ENCODE measurements around the gene GNAI2. TPM values are rescaled to one million over a fixed set of nuclear protein-coding genes. Genes with fewer than 3 reads are reported as not detected.
"Not testable (repeated sequence)": the region's sequence is repeated elsewhere in the genome, so short reads cannot be mapped to it uniquely, and the experiment has no call there.

Gene GNAI2
- total RNA-seq, 1 experiment from 2014 or later: 151 TPM

GRCh38 chr3:50278880-50279224 lies 42.8 kb downstream of the GNAI2 start, which contains the start of gene LSMEM2:
LSMEM2 (plus strand) TSS chr3:50279087; CDS start chr3:50279114, 27 bp downstream.
- H2AFZ ChIP-seq (ENCODE audit: low read length): no peak within 1 kb of the TSS
- no peak for DNase-seq
- H3K4me2 ChIP-seq (ENCODE audit: low read depth, low read length, poor library complexity, severe bottlenecking): no peak within 1 kb of the TSS
- H3K9ac ChIP-seq (ENCODE audit: low read length): no peak within 1 kb of the TSS
- no peaks in the 10 kb centered on the region for H3K4me1 ChIP-seq (ENCODE audit: low read length)
- H3K9me2 ChIP-seq (replicated peaks; ENCODE audit: insufficient read depth, low read length): no peaks in the 10 kb centered on the region
- H4K20me1 ChIP-seq (ENCODE audit: insufficient read depth, low read depth, low read length): no peaks in the 10 kb centered on the region
- H3K9me3 ChIP-seq (ENCODE audit: low read length): no peaks in the 10 kb centered on the region
- H3K79me2 ChIP-seq (ENCODE audit: low read length): no peaks in the 10 kb centered on the region
- no peaks in the 10 kb centered on the region for H3K27me3 ChIP-seq (ENCODE audit: low read length)
- H3K36me3 ChIP-seq (ENCODE audit: insufficient read depth, low read length): no peaks in the 10 kb centered on the region
- H3K27ac ChIP-seq (ENCODE audit: low read length): no peak within 1 kb of the TSS
- H3K4me3 ChIP-seq (ENCODE audit: low read length): no peak within 1 kb of the TSS

GRCh38 chr3:50279255-50280016 lies 43.4 kb downstream of the GNAI2 start:
- H3K4me3 ChIP-seq (ENCODE audit: low read length): no peak overlapping the region
- H3K9me2 ChIP-seq (replicated peaks; ENCODE audit: insufficient read depth, low read length): no peaks in the 10 kb centered on the region
- H3K4me2 ChIP-seq (ENCODE audit: low read depth, low read length, poor library complexity, severe bottlenecking): no peak overlapping the region
- no peak overlapping the region for H2AFZ ChIP-seq (ENCODE audit: low read length)
- H3K4me1 ChIP-seq (ENCODE audit: low read length): no peaks in the 10 kb centered on the region
- no peak overlapping the region for H3K27ac ChIP-seq (ENCODE audit: low read length)
- H3K9me3 ChIP-seq (ENCODE audit: low read length): no peaks in the 10 kb centered on the region
- H3K27me3 ChIP-seq (ENCODE audit: low read length): no peaks in the 10 kb centered on the region
- no peaks in the 10 kb centered on the region for H4K20me1 ChIP-seq (ENCODE audit: insufficient read depth, low read depth, low read length)
- DNase-seq: no peak
- H3K79me2 ChIP-seq (ENCODE audit: low read length): no peaks in the 10 kb centered on the region
- no peaks in the 10 kb centered on the region for H3K36me3 ChIP-seq (ENCODE audit: insufficient read depth, low read length)
- H3K9ac ChIP-seq (ENCODE audit: low read length): no peak overlapping the region

- H2AFZ ChIP-seq (ENCODE audit: low read length); H3K4me2 ChIP-seq (ENCODE audit: low read depth, low read length, poor library complexity, severe bottlenecking); H3K4me1 ChIP-seq (ENCODE audit: low read length); H3K79me2 ChIP-seq (ENCODE audit: low read length); H4K20me1 ChIP-seq (ENCODE audit: insufficient read depth, low read depth, low read length); H3K27me3 ChIP-seq (ENCODE audit: low read length); H3K27ac ChIP-seq (ENCODE audit: low read length); DNase-seq; H3K9ac ChIP-seq (ENCODE audit: low read length); H3K9me3 ChIP-seq (ENCODE audit: low read length); H3K4me3 ChIP-seq (ENCODE audit: low read length); H3K9me2 ChIP-seq (replicated peaks; ENCODE audit: insufficient read depth, low read length): not testable (repeated sequence)
- H3K36me3 ChIP-seq (ENCODE audit: insufficient read depth, low read length): peaks cover 15% of the 10 kb centered on the region; the same call in 1 of the 2 replicates
These were observed 48.1 kb downstream of the GNAI2 start for GRCh38 chr3:50284121-50284520.

GRCh38 chr3:50286322-50287227 lies 50.6 kb downstream of the GNAI2 start:
- no peak for DNase-seq
- Histone ChIP-seq H3K4me3 (ENCODE audit: low read length) (no peak overlapping the region), H3K9me2 (replicated peaks; ENCODE audit: insufficient read depth, low read length) (no peaks in the 10 kb centered on the region), H3K4me2 (ENCODE audit: low read depth, low read length, poor library complexity, severe bottlenecking) (no peak overlapping the region), H3K9me3 (ENCODE audit: low read length) (no peaks in the 10 kb centered on the region), H2AFZ (ENCODE audit: low read length) (no peak overlapping the region), H3K9ac (ENCODE audit: low read length) (no peak overlapping the region), H3K36me3 (ENCODE audit: insufficient read depth, low read length) (peaks cover 27% of the 10 kb centered on the region; the same call in 1 of the 2 replicates), H3K27me3 (ENCODE audit: low read length) (no peaks in the 10 kb centered on the region), H3K27ac (ENCODE audit: low read length) (no peak overlapping the region), H3K79me2 (ENCODE audit: low read length) (peaks cover 18% of the 10 kb centered on the region), H3K4me1 (ENCODE audit: low read length) (peaks cover 10% of the 10 kb centered on the region), H4K20me1 (ENCODE audit: insufficient read depth, low read depth, low read length) (0 out of 2 replicates have a peak, but pooled peaks cover 4% of the 10 kb centered on the region)

GRCh38 chr3:50287262-50287661 lies 51.3 kb downstream of the GNAI2 start:
- peaks cover 27% of the 10 kb centered on the region; the same call in 1 of the 2 replicates for H3K36me3 ChIP-seq (ENCODE audit: insufficient read depth, low read length)
- no peak for DNase-seq
- no peak overlapping the region for H3K27ac ChIP-seq (ENCODE audit: low read length)
- H3K4me3 ChIP-seq (ENCODE audit: low read length): no peak overlapping the region
- H3K79me2 ChIP-seq (ENCODE audit: low read length): peaks cover 24% of the 10 kb centered on the region
- H3K27me3 ChIP-seq (ENCODE audit: low read length): no peaks in the 10 kb centered on the region
- peaks cover 10% of the 10 kb centered on the region for H3K4me1 ChIP-seq (ENCODE audit: low read length)
- H3K4me2 ChIP-seq (ENCODE audit: low read depth, low read length, poor library complexity, severe bottlenecking): no peak overlapping the region
- H3K9me3 ChIP-seq (ENCODE audit: low read length): no peaks in the 10 kb centered on the region
- 0 out of 2 replicates have a peak, but pooled peaks cover 4% of the 10 kb centered on the region for H4K20me1 ChIP-seq (ENCODE audit: insufficient read depth, low read depth, low read length)
- no peaks in the 10 kb centered on the region for H3K9me2 ChIP-seq (replicated peaks; ENCODE audit: insufficient read depth, low read length)
- no peak overlapping the region for H2AFZ ChIP-seq (ENCODE audit: low read length)
- no peak overlapping the region for H3K9ac ChIP-seq (ENCODE audit: low read length)

- DNase-seq: no peak
- H3K36me3 ChIP-seq (ENCODE audit: insufficient read depth, low read length): peaks cover 27% of the 10 kb centered on the region; the same call in 1 of the 2 replicates
- 0 out of 2 replicates have a peak, but pooled peaks cover 4% of the 10 kb centered on the region for H4K20me1 ChIP-seq (ENCODE audit: insufficient read depth, low read depth, low read length)
These were observed 52.5 kb downstream of the GNAI2 start for GRCh38 chr3:50288387-50289007.

GRCh38 chr3:50289130-50289529 lies 53.1 kb downstream of the GNAI2 start:
- DNase-seq: no peak
- Histone ChIP-seq H3K9me3 (ENCODE audit: low read length) (no peaks in the 10 kb centered on the region), H3K4me3 (ENCODE audit: low read length) (no peak overlapping the region), H3K27me3 (ENCODE audit: low read length) (no peaks in the 10 kb centered on the region), H3K4me2 (ENCODE audit: low read depth, low read length, poor library complexity, severe bottlenecking) (no peak overlapping the region), H3K27ac (ENCODE audit: low read length) (no peak overlapping the region), H3K36me3 (ENCODE audit: insufficient read depth, low read length) (peaks cover 27% of the 10 kb centered on the region; the same call in 1 of the 2 replicates), H3K9ac (ENCODE audit: low read length) (no peak overlapping the region), H3K9me2 (replicated peaks; ENCODE audit: insufficient read depth, low read length) (no peaks in the 10 kb centered on the region), H2AFZ (ENCODE audit: low read length) (no peak overlapping the region), H3K4me1 (ENCODE audit: low read length) (peaks cover 18% of the 10 kb centered on the region), H4K20me1 (ENCODE audit: insufficient read depth, low read depth, low read length) (0 out of 2 replicates have a peak, but pooled peaks cover 4% of the 10 kb centered on the region), H3K79me2 (ENCODE audit: low read length) (peaks cover 24% of the 10 kb centered on the region)

More at GRCh38 chr3:50288387-50289007, 52.5 kb downstream of the GNAI2 start:
- Histone ChIP-seq H3K9me2 (replicated peaks; ENCODE audit: insufficient read depth, low read length) (no peaks in the 10 kb centered on the region), H3K9me3 (ENCODE audit: low read length) (no peaks in the 10 kb centered on the region), H3K4me2 (ENCODE audit: low read depth, low read length, poor library complexity, severe bottlenecking) (no peak overlapping the region), H3K4me3 (ENCODE audit: low read length) (no peak overlapping the region), H3K79me2 (ENCODE audit: low read length) (peaks cover 24% of the 10 kb centered on the region), H3K4me1 (ENCODE audit: low read length) (peaks cover 18% of the 10 kb centered on the region), H3K9ac (ENCODE audit: low read length) (no peak overlapping the region), H3K27ac (ENCODE audit: low read length) (no peak overlapping the region), H3K27me3 (ENCODE audit: low read length) (no peaks in the 10 kb centered on the region), H2AFZ (ENCODE audit: low read length) (no peak overlapping the region)

Measured in Karpas-422 (cell line).